22Rv1 (cell line): ENCODE measurements around the gene NMT1.

Experiments
- H3K27ac ChIP-seq: fragments of 450-650 bp; 2 replicates; pipeline ENCODE4 v1.5.1; 2017
- CTCF ChIP-seq: fragments of 450-650 bp; IDR thresholded peaks from 2 replicates; pipeline ENCODE4 v1.5.1; 2017; ENCODE audit warnings: mild to moderate bottlenecking
- ZFX ChIP-seq: fragments of 450-650 bp; IDR thresholded peaks from 2 replicates; pipeline ENCODE4 v1.6.1; 2017; ENCODE audit warnings: antibody characterized with exemption, borderline replicate concordance

Gene NMT1

GRCh38 chr17:45112559-45113423, 51.7 kb downstream of the NMT1 start:
- H3K27ac ChIP-seq: no peak overlapping the region
- no peak for TF ChIP-seq CTCF
- TF ChIP-seq ZFX: no peak

GRCh38 chr17:45113424-45113754, 52.3 kb downstream of the NMT1 start:
- TF ChIP-seq CTCF: no peak
- no peak for TF ChIP-seq ZFX
- no peak overlapping the region for H3K27ac ChIP-seq

- no peak overlapping the region for H3K27ac ChIP-seq
- no peak for TF ChIP-seq CTCF
- TF ChIP-seq ZFX: no peak
These were observed 53.2 kb downstream of the NMT1 start for GRCh38 chr17:45114117-45114932.

GRCh38 chr17:45115015-45115625, 54.0 kb downstream of the NMT1 start:
- H3K27ac ChIP-seq: no peak overlapping the region

GRCh38 chr17:45115871-45116270, 54.8 kb downstream of the NMT1 start:
- no peak overlapping the region for H3K27ac ChIP-seq
- TF ChIP-seq ZFX (no peak), CTCF (no peak)

More at GRCh38 chr17:45115015-45115625, 54.0 kb downstream of the NMT1 start:
- TF ChIP-seq CTCF (no peak), ZFX (no peak)

GRCh38 chr17:45116434-45117016, 55.4 kb downstream of the NMT1 start:
- TF ChIP-seq CTCF: no peak
- no peak for TF ChIP-seq ZFX
- no peak overlapping the region for H3K27ac ChIP-seq
